Measurements from ENCODE around the gene TPM4. TPM values are rescaled to one million over a fixed set of nuclear protein-coding genes. Genes with fewer than 3 reads are reported as not detected.

TPM4 gene
- total and polyA plus RNA-seq, 2 of the 13 experiments (the other 11 are each of a cell fraction or from before 2014, with no cell fraction given): 180 to 188 TPM

DNA sequence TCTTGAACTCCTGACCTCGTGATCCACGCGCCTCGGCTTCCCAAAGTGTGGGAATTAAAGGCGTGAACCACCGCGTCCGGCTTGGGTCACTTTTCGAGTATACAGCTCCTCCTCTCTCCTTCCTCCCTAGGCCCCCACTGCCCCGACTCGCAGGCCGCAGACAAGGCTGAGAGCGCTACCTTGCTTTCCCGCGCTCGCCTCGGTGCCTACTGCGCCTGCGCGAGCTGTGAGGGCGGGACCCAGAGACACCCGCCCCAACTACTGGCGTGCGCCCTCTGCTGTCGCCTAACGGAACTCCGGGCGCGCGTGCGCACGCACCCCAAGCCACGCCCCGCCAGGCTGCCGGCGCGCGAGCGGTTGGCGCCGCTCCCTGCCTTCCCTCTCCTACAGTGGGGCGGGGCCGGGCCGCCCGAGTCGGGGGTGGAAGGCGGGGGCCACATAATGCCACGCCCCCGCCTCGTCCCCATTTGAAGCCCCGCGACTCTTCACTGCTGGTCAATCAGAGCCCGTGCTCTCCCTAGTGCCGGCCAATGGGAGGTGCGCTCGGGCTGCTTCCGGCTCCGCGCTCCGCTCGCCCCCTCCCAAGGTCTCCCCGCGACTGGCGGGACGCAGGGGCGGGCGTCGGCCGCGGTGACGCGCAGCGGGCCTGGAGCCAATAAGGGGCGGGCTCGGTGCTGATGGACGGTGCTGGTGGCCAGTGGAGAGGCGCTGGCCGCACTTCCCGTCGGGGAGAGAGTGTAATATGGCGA lies 35.0 kb downstream of the TPM4 start, which contains the start of gene RAB8A (continued):
- TF ChIP-seq KDM5B (CRISPR knock-in tag; IDR thresholded peaks at IDR 0.05; ENCODE audit: borderline replicate concordance): peak; percentile 62; the same call in 1 of the 2 replicates
- peak; percentile 79 for TF ChIP-seq BORCS8-MEF2B (CRISPR knock-in tag; IDR thresholded peaks at IDR 0.05)
- peak; percentile 74; the same call in 1 of the 2 replicates for TF ChIP-seq ZNF607 (CRISPR knock-in tag; IDR thresholded peaks at IDR 0.05; ENCODE audit: borderline replicate concordance)
- TF ChIP-seq ZNF121 (CRISPR knock-in tag; IDR thresholded peaks at IDR 0.05): no peak
- TF ChIP-seq ZNF562 (CRISPR knock-in tag; IDR thresholded peaks at IDR 0.05; ENCODE audit: borderline replicate concordance): no peak
- TF ChIP-seq ZNF572 (CRISPR knock-in tag; IDR thresholded peaks at IDR 0.05): no peak
- TF ChIP-seq, protein P1, sequence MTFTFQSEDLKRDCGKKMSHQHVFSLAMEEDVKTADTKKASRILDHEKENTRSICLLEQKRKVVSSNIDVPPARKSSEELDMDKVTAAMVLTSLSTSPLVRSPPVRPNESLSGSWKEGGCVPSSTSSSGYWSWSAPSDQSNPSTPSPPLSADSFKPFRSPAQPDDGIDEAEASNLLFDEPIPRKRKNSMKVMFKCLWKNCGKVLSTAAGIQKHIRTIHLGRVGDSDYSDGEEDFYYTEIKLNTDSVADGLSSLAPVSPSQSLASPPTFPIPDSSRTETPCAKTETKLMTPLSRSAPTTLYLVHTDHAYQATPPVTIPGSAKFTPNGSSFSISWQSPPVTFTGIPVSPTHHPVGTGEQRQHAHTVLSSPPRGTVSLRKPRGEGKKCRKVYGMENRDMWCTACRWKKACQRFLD (CRISPR knock-in tag; IDR thresholded peaks at IDR 0.05; ENCODE audit: borderline replicate concordance): 0 out of 2 replicates have a peak, but pooled peaks have one; percentile 70
- TF ChIP-seq, protein P2, sequence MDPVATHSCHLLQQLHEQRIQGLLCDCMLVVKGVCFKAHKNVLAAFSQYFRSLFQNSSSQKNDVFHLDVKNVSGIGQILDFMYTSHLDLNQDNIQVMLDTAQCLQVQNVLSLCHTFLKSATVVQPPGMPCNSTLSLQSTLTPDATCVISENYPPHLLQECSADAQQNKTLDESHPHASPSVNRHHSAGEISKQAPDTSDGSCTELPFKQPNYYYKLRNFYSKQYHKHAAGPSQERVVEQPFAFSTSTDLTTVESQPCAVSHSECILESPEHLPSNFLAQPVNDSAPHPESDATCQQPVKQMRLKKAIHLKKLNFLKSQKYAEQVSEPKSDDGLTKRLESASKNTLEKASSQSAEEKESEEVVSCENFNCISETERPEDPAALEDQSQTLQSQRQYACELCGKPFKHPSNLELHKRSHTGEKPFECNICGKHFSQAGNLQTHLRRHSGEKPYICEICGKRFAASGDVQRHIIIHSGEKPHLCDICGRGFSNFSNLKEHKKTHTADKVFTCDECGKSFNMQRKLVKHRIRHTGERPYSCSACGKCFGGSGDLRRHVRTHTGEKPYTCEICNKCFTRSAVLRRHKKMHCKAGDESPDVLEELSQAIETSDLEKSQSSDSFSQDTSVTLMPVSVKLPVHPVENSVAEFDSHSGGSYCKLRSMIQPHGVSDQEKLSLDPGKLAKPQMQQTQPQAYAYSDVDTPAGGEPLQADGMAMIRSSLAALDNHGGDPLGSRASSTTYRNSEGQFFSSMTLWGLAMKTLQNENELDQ (CRISPR knock-in tag; IDR thresholded peaks at IDR 0.05; ENCODE audit: borderline replicate concordance): no peak
- TF ChIP-seq TOE1 (CRISPR knock-in tag; IDR thresholded peaks at IDR 0.05): no peak
- no peak for TF ChIP-seq ZBTB7A (CRISPR knock-in tag; IDR thresholded peaks at IDR 0.05)
- TF ChIP-seq, protein P3, sequence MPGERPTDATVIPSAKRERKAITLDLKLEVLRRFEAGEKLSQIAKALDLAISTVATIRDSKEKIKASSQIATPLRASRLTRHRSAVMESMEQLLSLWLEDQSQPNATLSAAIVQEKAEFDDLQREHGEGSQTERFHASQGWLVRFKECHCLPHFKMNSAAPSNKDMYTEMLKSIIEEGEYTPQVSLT (CRISPR knock-in tag; IDR thresholded peaks at IDR 0.05; ENCODE audit: borderline replicate concordance, low read depth): no peak
- TF ChIP-seq ZFAT (CRISPR knock-in tag; conservative IDR thresholded peaks at IDR 0.05): no peak
- TF ChIP-seq, protein P4, sequence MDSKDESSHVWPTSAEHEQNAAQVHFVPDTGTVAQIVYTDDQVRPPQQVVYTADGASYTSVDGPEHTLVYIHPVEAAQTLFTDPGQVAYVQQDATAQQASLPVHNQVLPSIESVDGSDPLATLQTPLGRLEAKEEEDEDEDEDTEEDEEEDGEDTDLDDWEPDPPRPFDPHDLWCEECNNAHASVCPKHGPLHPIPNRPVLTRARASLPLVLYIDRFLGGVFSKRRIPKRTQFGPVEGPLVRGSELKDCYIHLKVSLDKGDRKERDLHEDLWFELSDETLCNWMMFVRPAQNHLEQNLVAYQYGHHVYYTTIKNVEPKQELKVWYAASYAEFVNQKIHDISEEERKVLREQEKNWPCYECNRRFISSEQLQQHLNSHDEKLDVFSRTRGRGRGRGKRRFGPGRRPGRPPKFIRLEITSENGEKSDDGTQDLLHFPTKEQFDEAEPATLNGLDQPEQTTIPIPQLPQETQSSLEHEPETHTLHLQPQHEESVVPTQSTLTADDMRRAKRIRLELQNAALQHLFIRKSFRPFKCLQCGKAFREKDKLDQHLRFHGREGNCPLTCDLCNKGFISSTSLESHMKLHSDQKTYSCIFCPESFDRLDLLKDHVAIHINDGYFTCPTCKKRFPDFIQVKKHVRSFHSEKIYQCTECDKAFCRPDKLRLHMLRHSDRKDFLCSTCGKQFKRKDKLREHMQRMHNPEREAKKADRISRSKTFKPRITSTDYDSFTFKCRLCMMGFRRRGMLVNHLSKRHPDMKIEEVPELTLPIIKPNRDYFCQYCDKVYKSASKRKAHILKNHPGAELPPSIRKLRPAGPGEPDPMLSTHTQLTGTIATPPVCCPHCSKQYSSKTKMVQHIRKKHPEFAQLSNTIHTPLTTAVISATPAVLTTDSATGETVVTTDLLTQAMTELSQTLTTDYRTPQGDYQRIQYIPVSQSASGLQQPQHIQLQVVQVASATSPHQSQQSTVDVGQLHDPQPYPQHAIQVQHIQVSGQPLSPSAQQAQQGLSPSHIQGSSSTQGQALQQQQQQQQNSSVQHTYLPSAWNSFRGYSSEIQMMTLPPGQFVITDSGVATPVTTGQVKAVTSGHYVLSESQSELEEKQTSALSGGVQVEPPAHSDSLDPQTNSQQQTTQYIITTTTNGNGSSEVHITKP (CRISPR knock-in tag; IDR thresholded peaks at IDR 0.05; ENCODE audit: low read depth): no peak
- TF ChIP-seq PRMT3 (CRISPR knock-in tag; IDR thresholded peaks at IDR 0.05; ENCODE audit: borderline replicate concordance, low read depth): no peak
- peak; percentile 69; the same call in 1 of the 2 replicates for TF ChIP-seq REL (CRISPR knock-in tag; conservative IDR thresholded peaks at IDR 0.05)
- TF ChIP-seq CBX2 (IDR thresholded peaks at IDR 0.05; ENCODE audit: low read depth, low read length): no peak
- no peak for TF ChIP-seq CBX2 (CRISPR knock-in tag; IDR thresholded peaks at IDR 0.05; ENCODE audit: low read depth)
- peak; percentile 77; the same call in 1 of the 2 replicates for TF ChIP-seq ZNF614 (CRISPR knock-in tag; IDR thresholded peaks at IDR 0.05; ENCODE audit: borderline replicate concordance)
- TF ChIP-seq FOXC1 (CRISPR knock-in tag; IDR thresholded peaks at IDR 0.05; ENCODE audit: borderline replicate concordance): peak; percentile 78
- TF ChIP-seq ZNF256 (CRISPR knock-in tag; conservative IDR thresholded peaks at IDR 0.05): no peak
- 0 out of 2 replicates have a peak, but pooled peaks have one; percentile 35 for TF ChIP-seq PAX8 (CRISPR knock-in tag; IDR thresholded peaks at IDR 0.05; ENCODE audit: borderline replicate concordance)
- TF ChIP-seq SIN3A (IDR thresholded peaks at IDR 0.05; ENCODE audit: borderline replicate concordance, low read depth, low read length): no peak

Data from HepG2 (cell line).